Stimulated activated naive B cell treated with anti-CD40 and anti-IgM and Interleukin-4, amounts not matched to agents 10 μg/mL and 1 μg/mL and 100 μg/mL, for 72 hours (primary cell): ENCODE measurements around the gene LTC4S.

Source experiments
- ATAC-seq, 2 donors: fragments of 150-1000 bp; cut with Tn5 transposase; replicated peaks; 2 replicates each; pipeline ENCODE4 v1.10.0; 2021; ENCODE audit warnings: moderate library complexity in 1 of 2
- DNase-seq: peaks from one replicate; pipeline ENCODE4 v3.0.0; 2021
- H3K27ac Mint-ChIP-seq: one replicate; pipeline ENCODE4 v1.8.0; 2022; ENCODE audit warnings: mild to moderate bottlenecking, mixed read lengths
- H3K27me3 Mint-ChIP-seq, 2 donors: one replicate each; pipeline ENCODE4 v1.8.0; 2022; ENCODE audit warnings: mixed read lengths in 2 of 2
- H3K36me3 Mint-ChIP-seq, 2 donors: one replicate each; pipeline ENCODE4 v1.8.0; 2022; ENCODE audit warnings: mixed read lengths in 2 of 2, mild to moderate bottlenecking in 1 of 2
- H3K4me1 Mint-ChIP-seq, 2 donors: one replicate each; pipeline ENCODE4 v1.8.0; 2022; ENCODE audit warnings: mixed read lengths in 2 of 2, mild to moderate bottlenecking in 1 of 2
- H3K4me3 Mint-ChIP-seq, 2 donors: one replicate each; pipeline ENCODE4 v1.8.0; 2022; ENCODE audit warnings: mild to moderate bottlenecking in 2 of 2, mixed read lengths in 2 of 2, moderate library complexity in 1 of 2
- H3K9me3 Mint-ChIP-seq, 2 donors: one replicate each; pipeline ENCODE4 v1.8.0; 2022; ENCODE audit warnings: mixed read lengths in 2 of 2, mild to moderate bottlenecking in 1 of 2

LTC4S gene

GRCh38 chr5:179816796-179817469 is 23.1 kb downstream of the LTC4S start:
- ATAC-seq (no peak), DNase-seq (no peak)
- H3K36me3 Mint-ChIP-seq, result peaks cover 20 to 37% of the 10 kb centered on the region in 2 donors
- H3K27ac Mint-ChIP-seq, result peak overlapping the region; percentile 85
- no peaks in the 10 kb centered on the region for H3K9me3 Mint-ChIP-seq
- H3K27me3 Mint-ChIP-seq, result no peaks in the 10 kb centered on the region
- peak overlapping the region; percentile 67 to 92 for H3K4me3 Mint-ChIP-seq
- peaks cover 28 to 54% of the 10 kb centered on the region in 2 donors for H3K4me1 Mint-ChIP-seq

GRCh38 chr5:179817470-179817840 is 23.7 kb downstream of the LTC4S start:
- peak overlapping the region; percentile 85 for H3K27ac Mint-ChIP-seq
- peak overlapping the region; percentile 67 to 92 for H3K4me3 Mint-ChIP-seq
- no peaks in the 10 kb centered on the region for H3K27me3 Mint-ChIP-seq
- no peak for DNase-seq
- H3K9me3 Mint-ChIP-seq, result no peaks in the 10 kb centered on the region
- no peak for ATAC-seq
- H3K4me1 Mint-ChIP-seq, result peaks cover 33 to 59% of the 10 kb centered on the region in 2 donors
- H3K36me3 Mint-ChIP-seq, result peaks cover 23 to 37% of the 10 kb centered on the region in 2 donors

GRCh38 chr5:179817890-179818745 is 24.3 kb downstream of the LTC4S start:
- Mint-ChIP-seq H3K4me1 (peaks cover 36 to 66% of the 10 kb centered on the region in 2 donors), H3K9me3 (no peaks in the 10 kb centered on the region), H3K27me3 (no peaks in the 10 kb centered on the region), H3K4me3 (peak overlapping the region; percentile 80 to 92), H3K27ac (peak overlapping the region; percentile 98), H3K36me3 (peaks cover 21 to 37% of the 10 kb centered on the region in 2 donors)
- ATAC-seq, result no peak
- DNase-seq, result no peak

GRCh38 chr5:179818746-179819295 is 25.0 kb downstream of the LTC4S start:
- Mint-ChIP-seq H3K27ac (peak overlapping the region; percentile 98), H3K27me3 (no peaks in the 10 kb centered on the region), H3K9me3 (no peaks in the 10 kb centered on the region), H3K36me3 (peaks cover 23 to 36% of the 10 kb centered on the region in 2 donors), H3K4me1 (peaks cover 39 to 72% of the 10 kb centered on the region in 2 donors), H3K4me3 (peak overlapping the region; percentile 80 to 92)
- DNase-seq, result peak; percentile 96
- ATAC-seq, result peak; percentile 77 to 82

- H3K27me3 Mint-ChIP-seq, result no peaks in the 10 kb centered on the region
- peak overlapping the region; percentile 98 for H3K27ac Mint-ChIP-seq
- H3K4me3 Mint-ChIP-seq, result peak overlapping the region; percentile 86 to 92
- H3K4me1 Mint-ChIP-seq, result peaks cover 42 to 78% of the 10 kb centered on the region in 2 donors
- peak; percentile 22 to 25 for ATAC-seq
- peaks cover 28 to 38% of the 10 kb centered on the region in 2 donors for H3K36me3 Mint-ChIP-seq
- H3K9me3 Mint-ChIP-seq, result no peaks in the 10 kb centered on the region
- peak; percentile 62 for DNase-seq
These were observed 25.7 kb downstream of the LTC4S start for GRCh38 chr5:179819296-179820126.

- no peaks in the 10 kb centered on the region for H3K27me3 Mint-ChIP-seq
- H3K36me3 Mint-ChIP-seq, result peaks cover 34 to 39% of the 10 kb centered on the region in 2 donors
- H3K4me3 Mint-ChIP-seq, result peak overlapping the region; percentile 86 to 92
- no peak for ATAC-seq
- no peak for DNase-seq
- H3K4me1 Mint-ChIP-seq, result peaks cover 45 to 84% of the 10 kb centered on the region in 2 donors
- peak overlapping the region; percentile 98 for H3K27ac Mint-ChIP-seq
- H3K9me3 Mint-ChIP-seq, result no peaks in the 10 kb centered on the region
These were observed 26.3 kb downstream of the LTC4S start for GRCh38 chr5:179820127-179820482.

GRCh38 chr5:179820483-179821297 is 26.9 kb downstream of the LTC4S start, which contains the start of gene SQSTM1:
SQSTM1 (plus strand) TSS chr5:179820905; CDS start chr5:179820937, 32 bp downstream.
- no peaks in the 10 kb centered on the region for H3K9me3 Mint-ChIP-seq
- ATAC-seq (peak; percentile 37 to 51), DNase-seq (peak; percentile 78)
- H3K4me3 Mint-ChIP-seq, result peak within 1 kb of the TSS; percentile 91 to 97
- peak within 1 kb of the TSS; percentile 98 for H3K27ac Mint-ChIP-seq
- peaks cover 46 to 86% of the 10 kb centered on the region in 2 donors for H3K4me1 Mint-ChIP-seq
- H3K27me3 Mint-ChIP-seq, result no peaks in the 10 kb centered on the region
- H3K36me3 Mint-ChIP-seq, result peaks cover 37 to 42% of the 10 kb centered on the region in 2 donors

GRCh38 chr5:179821298-179822058 is 27.7 kb downstream of the LTC4S start:
- H3K27me3 Mint-ChIP-seq, result no peaks in the 10 kb centered on the region
- H3K27ac Mint-ChIP-seq, result peak overlapping the region; percentile 97
- H3K9me3 Mint-ChIP-seq, result no peaks in the 10 kb centered on the region
- DNase-seq, result peak; percentile 73
- H3K4me3 Mint-ChIP-seq, result peak overlapping the region; percentile 91 to 97
- H3K36me3 Mint-ChIP-seq, result peaks cover 39 to 45% of the 10 kb centered on the region in 2 donors
- peak; percentile 62 to 67 for ATAC-seq
- peaks cover 45 to 79% of the 10 kb centered on the region in 2 donors for H3K4me1 Mint-ChIP-seq

GRCh38 chr5:179822059-179822432 is 28.3 kb downstream of the LTC4S start:
- no peaks in the 10 kb centered on the region for H3K27me3 Mint-ChIP-seq
- peaks cover 44 to 50% of the 10 kb centered on the region in 2 donors for H3K36me3 Mint-ChIP-seq
- ATAC-seq, result no peak
- H3K9me3 Mint-ChIP-seq, result no peaks in the 10 kb centered on the region
- peak overlapping the region; percentile 91 to 97 for H3K4me3 Mint-ChIP-seq
- peaks cover 49 to 81% of the 10 kb centered on the region in 2 donors for H3K4me1 Mint-ChIP-seq
- peak overlapping the region; percentile 97 for H3K27ac Mint-ChIP-seq
- DNase-seq, result no peak

- Mint-ChIP-seq H3K36me3 (peaks cover 49 to 53% of the 10 kb centered on the region in 2 donors), H3K27ac (peak overlapping the region; percentile 97), H3K4me1 (peaks cover 47 to 81% of the 10 kb centered on the region in 2 donors), H3K4me3 (peak overlapping the region; percentile 91 to 97), H3K9me3 (no peaks in the 10 kb centered on the region), H3K27me3 (no peaks in the 10 kb centered on the region)
- ATAC-seq, result no peak
- no peak for DNase-seq
These were observed 28.7 kb downstream of the LTC4S start for GRCh38 chr5:179822444-179822990.

- ATAC-seq (no peak), DNase-seq (no peak)
- no peaks in the 10 kb centered on the region for H3K27me3 Mint-ChIP-seq
- H3K4me3 Mint-ChIP-seq, result no peak overlapping the region
- no peaks in the 10 kb centered on the region for H3K9me3 Mint-ChIP-seq
- H3K36me3 Mint-ChIP-seq, result peaks cover 63 to 66% of the 10 kb centered on the region in 2 donors
- no peak overlapping the region for H3K27ac Mint-ChIP-seq
- H3K4me1 Mint-ChIP-seq, result peaks cover 44 to 77% of the 10 kb centered on the region in 2 donors
These were observed 30.4 kb downstream of the LTC4S start for GRCh38 chr5:179823937-179824744.

GRCh38 chr5:179824745-179825112 is 30.9 kb downstream of the LTC4S start:
- DNase-seq (no peak), ATAC-seq (no peak)
- Mint-ChIP-seq H3K27ac (peak overlapping the region; percentile 53), H3K36me3 (peaks cover 65 to 72% of the 10 kb centered on the region in 2 donors), H3K9me3 (no peaks in the 10 kb centered on the region), H3K27me3 (no peaks in the 10 kb centered on the region), H3K4me1 (peaks cover 44 to 77% of the 10 kb centered on the region in 2 donors), H3K4me3 (no peak overlapping the region)
